ENCODE measurements around the gene L1CAM.

Gene L1CAM

DNA sequence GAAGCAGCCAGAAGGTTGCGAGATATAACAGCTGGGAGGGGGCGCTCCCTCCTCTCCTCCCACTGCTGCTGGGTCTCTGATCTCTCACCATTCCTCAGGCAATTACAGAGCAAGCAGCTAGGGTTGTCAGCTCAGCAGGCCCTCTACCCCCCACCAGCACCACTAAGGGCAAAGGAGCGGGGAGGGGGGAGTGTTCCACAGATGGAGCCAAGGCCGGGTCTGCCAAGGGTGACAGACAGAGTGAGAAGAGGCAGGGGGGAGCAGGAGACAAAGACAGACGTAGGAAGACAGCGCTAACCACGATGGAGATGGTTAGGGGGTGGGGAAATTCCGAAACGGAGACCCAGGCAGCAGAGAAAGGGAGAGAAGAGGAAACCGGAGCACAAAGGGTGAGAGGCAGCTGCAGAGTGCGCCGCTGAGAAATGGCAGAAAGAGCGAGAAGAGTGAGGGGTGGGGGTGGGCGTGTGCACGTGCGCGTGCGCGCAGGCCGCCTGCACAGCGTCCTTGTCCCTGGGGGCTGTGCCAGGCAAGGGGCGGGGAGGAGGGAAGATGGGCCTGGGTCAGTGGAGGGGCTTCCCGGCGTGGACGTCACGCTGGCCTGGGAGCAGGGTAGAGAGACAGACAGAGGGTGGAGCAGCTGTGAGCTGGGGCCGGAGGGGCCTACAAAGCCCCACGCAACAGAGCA, 6.9 kb downstream of the L1CAM start:
- DNase-seq (ENCODE audit: low read depth in 2 of 2): no peak

DNA sequence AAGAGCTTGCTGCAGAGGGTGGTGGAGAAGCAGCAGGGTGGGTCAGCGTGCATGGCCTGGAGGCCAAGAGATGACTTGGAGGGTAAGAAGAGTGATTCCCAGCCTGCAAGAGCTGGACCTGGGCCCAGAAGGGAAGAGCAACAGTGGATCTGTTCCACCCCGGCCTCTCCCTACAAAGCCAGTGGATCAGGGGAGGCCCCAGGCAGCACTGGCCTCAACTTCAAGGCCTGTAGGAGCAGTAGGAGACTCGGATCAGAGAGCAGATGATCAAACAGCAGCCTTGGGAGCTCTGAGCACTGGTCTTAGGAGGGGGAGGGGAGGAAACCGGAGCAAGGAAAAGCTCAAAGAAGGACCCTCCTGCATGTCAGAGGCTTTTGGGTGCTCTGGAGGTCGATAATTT, 7.6 kb downstream of the L1CAM start:
- DNase-seq (ENCODE audit: low read depth in 2 of 2): no peak

DNA sequence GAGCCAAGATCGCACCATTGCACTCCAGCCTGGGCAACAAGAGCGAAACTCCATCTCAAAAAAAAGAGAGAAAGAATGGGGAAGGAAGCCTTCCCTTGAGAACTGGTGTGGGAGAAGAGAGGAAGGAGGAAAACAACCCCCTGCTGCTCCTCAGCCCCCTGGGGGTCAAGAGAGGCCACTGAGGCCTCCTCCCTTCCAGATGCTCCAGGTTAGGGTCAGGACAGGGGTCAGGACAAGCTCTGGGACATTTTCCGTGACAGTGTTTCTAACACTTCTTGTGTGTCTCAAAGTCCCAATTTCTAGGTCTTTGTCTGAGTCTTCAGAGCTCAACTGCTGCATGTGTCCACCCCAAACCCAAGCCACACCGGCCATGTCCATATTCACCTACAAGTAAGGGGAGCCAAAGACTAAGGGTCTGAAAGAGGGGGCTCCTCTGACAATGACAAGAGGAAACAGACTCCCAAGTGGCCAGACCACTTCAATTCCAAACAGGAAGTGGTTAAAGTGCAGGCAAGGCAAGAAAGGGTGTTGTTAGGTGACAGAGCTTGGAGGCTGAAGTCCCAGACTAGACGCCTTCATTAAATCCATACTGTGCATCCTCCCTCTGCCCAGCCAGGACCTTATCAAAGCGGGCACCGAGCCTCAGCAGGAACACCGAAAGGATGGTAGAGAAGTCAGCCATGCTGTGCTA, 8.3 kb downstream of the L1CAM start:
- no peak for DNase-seq (ENCODE audit: low read depth in 2 of 2)

DNA sequence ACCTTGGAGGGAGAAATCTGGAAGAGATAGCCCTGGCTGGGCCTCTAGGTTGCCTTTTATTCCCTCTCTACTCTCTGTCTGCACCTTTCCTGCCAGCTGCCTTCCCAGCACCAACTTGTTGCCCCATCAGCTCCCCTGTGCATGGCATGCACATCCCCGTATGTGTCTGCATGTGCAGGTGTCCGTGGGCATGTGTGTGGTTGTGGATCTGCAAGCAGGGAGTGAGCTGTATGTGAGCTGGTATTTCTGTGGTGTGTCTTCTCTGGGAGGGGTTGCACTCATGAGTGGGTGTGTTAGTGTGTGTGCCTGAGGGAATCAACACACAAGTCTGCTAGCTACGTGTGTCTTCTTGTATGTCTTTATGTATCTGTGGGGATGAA, 9.9 kb downstream of the L1CAM start:
- DNase-seq (ENCODE audit: low read depth in 2 of 2): no peak

DNA sequence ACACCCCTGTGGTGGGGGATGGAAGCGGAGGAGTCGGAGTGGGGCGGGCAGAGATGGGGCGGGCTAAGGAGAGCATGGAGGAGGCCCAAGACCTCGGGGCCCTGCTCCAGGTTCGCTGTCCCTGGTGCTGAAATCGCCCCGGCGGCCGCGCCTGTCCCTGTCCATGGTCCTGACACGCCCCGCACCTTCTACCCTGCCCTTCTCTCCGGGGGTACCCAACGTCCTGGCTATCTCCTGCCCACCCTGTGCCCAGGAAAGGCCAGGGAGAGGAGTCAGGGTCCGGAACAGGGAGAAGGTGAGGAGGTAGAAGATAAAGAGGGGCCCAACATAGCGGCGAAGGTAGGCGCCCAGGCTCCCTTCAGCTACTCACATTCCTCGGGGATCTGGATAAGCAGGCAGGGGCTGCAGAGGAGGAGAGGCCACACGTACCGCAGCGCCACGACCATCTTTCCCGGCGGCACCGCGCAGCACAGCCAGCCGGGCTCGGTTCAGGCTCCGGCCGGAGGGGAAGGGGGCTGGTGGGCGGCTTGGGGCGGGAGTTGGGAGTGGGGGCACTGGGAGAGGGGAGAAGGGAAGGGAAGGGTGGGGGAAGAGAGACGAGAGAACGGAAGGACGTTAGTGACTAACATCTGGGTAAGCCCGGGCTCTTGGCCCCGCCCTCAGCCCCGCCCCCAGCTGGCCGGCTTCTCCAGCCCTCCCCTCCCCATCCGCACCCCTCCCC, 10.4 kb downstream of the L1CAM start:
- peak; percentile 8 to 39 for DNase-seq (ENCODE audit: low read depth in 2 of 2)

DNA sequence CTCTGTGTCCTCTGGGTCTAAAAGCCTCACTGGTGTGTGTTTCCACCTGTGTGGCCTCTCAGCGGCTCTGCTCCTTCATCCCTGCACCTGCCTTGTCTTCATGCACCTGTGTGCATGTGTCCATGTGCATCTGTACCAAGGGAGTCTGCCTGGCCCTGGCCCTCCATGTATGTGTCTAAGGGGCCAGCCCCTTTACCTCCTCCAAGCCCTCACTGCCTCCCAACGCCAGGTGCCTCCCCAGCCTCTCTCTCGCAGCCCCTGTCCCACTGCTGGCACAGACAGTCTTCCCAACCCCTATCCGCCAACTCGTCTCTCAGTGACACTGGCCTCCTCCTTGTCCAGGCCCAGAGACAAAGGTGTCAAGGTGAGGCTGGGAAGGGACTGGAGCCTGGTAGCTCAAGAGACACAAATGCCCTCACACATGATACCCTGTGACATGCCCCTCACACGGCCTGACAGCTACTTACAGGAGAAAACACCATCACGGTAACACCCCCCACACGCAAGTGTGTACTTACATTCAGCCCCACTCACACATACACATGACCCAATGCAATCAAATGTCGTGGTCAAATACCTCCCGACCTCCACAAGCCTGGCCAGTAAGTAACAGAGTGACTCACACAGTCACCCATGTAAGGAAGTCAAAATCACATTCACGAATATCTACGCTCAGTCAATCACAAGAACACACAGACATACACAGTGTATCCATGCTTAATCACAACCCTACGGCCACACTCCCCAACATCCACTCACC, 11.4 kb downstream of the L1CAM start:
- DNase-seq (ENCODE audit: low read depth in 2 of 2): no peak

DNA sequence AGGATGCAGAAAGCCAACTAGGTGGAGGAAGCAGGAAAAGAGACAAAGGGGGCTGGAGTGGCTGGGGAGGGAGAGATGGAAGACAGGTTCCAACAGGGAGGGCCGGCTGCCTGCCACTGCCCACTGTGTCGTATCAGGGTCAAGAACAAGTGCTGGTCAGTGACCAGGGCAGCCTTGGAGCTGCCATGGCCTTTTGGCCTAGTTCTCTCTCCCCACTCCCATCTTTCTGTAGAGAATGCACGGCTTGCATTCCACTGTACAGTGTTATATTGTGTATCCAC, 11.9 kb downstream of the L1CAM start:
- DNase-seq (ENCODE audit: low read depth in 2 of 2): no peak

DNA sequence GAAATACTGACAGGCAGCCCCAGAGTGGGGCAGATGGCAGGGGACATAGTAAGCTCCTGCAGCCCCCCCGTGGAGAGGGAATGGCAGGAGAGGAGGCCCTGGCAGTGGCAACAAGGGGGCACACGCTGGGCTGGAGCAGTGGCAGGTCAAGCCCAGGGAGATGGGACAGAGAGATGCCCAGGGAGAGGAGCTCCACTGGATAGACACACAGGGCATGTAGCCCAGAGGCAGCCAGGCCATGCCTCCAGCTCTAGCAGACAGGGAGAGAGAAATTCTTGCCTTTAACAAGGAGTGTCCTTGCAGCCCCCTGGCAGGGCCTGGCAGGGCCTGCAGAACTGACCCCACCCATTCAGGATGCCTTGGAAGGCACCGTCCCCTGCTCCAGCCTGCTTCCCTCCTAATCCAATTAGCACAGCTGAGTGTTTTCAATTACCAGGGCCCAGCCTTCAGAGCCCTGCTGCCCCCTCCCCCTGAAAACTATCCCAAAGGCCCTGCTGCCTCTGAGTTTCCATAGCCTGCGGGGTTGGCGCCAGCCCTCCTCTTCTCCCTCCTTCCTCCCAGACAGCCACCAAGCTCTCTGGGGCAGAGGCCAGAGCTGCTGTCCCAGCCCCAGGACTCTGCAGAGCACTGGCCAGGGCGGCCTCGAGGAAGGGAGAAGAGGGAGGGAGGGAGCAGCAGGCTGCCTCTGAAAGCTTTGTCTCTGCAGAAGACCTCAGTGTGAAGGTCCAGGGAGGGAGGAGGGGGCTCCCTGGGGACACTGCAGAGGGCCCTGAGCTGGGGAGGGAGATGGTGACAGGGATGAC, 12.5 kb downstream of the L1CAM start:
- no peak for DNase-seq (ENCODE audit: low read depth in 2 of 2)

DNA sequence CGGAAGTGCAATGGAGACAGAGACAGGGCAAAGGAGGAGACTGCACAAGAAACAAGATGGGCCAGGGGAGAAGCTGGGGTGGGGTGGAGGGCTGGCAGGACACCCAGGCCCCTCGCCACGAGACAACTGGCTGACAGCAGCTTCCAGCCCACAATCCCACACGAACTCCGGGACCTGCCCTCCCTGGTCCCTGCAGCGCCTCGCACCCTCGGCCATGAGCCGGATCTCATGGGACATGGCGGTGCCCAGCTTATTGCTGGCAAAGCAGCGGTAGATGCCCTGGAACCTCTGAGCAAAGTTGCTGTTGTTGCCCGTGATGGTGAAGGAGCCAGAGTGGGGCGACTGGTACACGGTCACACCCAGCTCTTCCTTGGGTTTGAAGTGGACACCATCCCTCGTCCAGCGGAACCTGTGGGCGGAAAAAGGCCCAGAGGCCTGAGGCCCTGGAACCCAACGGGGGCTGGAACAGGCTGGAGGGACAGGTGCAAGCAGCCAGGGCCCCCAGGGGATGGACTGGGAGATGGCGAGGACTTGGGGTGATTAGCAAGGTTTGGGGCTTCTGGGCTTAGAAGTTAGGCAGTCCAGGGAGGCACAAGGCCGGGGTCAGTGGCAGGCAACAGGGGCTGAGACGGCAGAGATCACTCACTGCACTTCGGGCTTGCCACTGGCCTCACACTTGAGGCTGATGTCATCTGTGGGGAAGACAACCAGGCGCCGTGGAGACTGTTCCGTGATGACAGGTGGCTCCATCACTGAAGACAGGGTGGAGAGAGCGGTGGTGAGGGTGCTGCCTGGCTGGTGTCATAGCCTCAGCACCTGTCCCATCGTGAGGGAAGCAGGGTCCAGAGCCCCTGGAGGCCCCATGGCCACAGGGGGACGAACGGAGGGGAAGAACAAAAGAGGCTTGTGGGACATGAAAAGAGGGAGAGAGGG, 13.8 kb downstream of the L1CAM start:
- no peak for DNase-seq (ENCODE audit: low read depth in 2 of 2)

DNA sequence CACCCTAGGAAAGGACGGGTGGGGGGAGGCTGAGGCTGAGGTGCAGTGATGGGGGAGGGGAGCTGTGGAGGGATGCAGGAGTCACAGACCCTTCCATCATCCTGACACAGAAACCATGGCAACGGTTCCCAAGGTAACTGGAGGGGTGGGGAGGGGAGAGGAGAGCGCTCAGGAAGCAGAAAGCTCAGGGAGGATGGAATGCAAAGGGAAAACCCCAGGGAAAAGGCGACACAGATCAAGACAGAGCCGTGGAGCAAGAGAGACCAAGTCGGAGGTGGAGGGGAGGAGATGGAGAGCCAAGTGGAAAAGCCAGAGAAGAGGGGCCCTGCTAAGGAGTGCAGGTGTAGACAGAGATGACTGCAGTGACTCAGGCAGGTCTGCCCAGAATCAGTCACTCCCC, 14.5 kb downstream of the L1CAM start:
- DNase-seq (ENCODE audit: low read depth in 2 of 2): no peak

DNA sequence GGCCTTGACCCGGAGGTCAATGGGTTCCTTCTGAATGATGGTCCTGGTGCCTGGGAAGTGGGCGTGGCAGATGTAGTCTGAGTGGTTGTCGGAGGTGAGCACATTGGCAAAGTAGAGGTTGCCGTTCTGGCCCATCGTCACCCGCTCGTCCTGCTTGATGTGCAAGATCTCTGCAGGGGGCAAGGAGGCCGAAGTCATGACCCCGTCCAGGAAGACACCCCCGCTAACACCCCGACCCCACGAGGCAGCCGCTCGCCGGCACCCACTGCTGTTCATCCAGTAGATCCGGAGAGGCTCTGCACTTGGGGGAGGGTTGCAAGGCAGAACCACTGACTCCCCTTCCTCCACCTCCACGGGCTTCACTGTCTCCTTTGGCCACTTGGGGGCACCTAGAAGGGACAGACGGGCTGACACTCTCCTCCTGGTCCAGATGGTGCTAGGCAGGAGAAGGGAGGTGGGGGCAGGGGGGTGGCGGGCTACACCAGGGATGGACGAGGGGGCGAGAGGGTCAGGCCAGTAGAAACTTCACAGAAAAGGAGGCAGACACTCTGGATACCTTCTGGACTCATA, 15.1 kb downstream of the L1CAM start:
- no peak for DNase-seq (ENCODE audit: low read depth in 2 of 2)

DNA sequence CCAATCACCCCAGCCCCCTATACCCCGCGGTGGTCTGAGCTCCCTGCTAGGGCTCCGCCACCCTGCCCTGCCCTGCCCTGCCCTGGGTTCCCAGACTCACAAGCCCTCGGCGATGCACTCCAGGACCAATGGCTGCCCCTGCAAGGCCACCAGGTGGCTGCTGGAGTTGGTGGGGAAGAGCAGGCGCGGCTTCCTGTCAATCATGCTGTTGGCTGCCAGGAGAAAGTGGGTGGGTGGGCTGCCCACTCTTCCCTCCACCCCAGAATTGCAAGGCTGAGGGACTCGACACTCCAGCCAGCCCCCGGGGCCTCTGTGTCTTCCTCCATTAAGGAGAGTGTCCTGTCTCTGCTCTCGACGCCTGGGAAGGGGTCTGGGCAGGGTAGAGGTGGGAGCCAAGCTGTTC, 15.7 kb downstream of the L1CAM start:
- DNase-seq (ENCODE audit: low read depth in 2 of 2): no peak

DNA sequence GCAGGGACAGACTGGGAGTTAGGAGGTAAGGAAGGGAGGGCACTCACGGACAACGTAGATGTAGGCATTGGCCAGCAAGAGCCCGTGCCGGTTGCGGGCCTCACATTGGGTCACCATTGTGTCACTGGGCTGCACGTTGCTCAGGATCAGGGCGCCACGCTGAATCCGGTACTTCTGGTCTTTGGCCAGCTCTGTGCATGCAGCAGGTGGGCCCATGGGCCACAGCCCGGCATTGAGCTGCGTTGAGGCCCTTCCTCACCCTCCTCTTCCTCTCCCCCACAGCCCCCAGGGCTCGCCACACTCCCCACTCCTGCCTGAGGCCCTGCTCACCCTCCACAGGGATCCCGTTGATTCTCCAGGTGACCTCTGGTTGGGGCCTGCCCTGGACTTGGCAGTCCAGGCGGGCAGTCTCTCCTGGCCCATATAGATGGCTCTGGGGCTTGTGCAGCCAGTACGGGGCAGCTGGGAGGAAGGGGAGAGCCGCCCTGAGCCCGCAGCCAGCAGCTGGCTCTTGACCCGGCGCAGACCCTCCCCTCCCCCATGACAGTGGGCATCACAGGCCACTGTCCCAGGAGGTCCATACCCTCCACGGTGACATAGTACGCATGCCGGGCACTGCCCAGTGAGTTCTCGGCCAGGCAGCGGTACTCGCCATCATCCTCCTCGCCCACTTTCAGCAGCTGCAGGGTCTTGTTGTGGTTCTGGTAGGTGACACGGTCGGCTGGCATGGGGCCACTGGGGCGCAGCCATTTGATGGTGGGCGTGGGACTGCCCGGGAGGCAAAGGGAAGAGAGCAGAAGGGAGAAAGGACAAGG, 16.3 kb downstream of the L1CAM start:
- DNase-seq (ENCODE audit: low read depth in 2 of 2): no peak

DNA sequence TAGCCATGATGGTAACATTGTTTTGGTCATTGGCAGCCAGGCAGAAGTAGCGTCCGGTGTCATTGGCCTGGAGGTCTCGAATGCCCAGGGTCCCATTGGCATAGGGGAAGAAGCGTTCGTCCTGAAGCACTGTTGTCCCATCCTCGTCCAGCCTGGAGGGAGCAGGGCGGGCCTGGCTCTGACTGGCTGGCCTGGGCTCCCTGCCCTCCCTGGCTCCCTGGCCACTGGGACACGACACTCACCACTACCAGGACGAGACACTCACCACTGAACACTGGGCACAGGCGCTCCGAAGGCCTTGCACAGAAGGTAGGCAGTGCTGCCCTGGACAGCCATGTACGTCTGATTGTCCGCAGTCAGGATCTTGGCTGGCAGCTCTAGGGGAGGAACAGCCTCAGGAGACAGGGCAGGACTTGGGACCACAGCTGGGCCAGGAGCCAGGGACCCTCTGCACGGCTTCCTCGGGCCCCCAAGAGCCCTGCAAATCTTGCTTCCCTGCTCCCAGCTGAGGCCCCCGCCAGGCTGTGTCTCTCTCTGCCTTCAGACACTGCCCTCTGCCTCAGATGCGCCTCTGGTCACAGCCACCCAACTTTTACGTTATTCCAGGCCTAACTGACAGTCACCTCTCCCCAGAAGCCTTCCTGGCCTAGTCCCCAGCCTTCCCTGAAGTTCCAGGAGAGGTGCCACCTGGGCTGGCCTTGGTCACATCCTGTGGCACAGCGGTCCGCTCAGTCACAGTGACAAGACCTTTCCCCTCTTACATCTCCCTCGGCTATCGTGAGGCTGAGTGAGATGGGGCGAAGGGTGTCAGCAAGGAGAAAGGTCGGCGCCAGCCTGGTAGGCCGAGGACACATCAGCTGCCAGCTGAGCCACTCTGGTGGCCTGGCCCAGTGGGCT, 17.1 kb downstream of the L1CAM start:
- DNase-seq (ENCODE audit: low read depth in 2 of 2): no peak

DNA sequence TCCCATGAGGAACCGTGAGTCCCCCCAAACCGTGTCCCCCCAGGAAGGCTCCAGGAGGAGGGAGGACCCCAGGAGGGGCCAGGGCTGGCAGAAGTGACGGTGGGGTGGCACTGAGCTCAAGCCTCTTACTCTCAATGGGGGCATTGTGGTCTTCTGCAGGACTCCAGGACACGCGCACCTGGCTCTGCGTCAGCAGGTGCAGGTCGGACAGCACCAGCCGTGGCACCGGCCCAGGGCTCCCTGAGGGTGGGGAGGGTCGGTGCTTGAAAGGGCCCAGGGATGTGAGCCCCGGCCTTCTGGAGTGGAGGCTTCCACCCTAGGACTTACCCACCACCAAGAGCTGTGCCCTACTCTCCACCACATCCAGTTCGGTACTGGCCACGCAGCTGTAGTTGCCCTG, 18.3 kb downstream of the L1CAM start:
- DNase-seq (ENCODE audit: low read depth in 2 of 2): no peak

DNA sequence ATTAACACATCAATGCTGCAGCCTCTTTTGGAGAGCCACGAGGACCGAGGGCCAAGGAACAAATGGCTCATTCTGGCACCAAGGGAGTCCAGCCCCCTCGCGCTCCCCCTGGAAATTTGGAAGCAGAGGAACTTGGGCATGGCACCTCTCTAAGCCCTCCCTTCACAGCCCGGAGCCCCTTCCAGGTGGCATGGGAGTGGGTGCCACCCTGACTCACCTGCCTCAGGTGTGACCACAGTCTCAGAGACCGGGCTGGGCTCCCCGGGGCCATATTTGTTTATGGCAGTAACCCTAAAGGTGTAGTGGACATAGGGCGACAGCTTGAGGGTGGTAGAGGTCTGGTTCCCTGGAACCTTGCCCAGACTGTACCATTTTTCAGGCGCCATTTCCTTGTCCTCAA, 18.8 kb downstream of the L1CAM start:
- no peak for DNase-seq (ENCODE audit: low read depth in 2 of 2)

DNA sequence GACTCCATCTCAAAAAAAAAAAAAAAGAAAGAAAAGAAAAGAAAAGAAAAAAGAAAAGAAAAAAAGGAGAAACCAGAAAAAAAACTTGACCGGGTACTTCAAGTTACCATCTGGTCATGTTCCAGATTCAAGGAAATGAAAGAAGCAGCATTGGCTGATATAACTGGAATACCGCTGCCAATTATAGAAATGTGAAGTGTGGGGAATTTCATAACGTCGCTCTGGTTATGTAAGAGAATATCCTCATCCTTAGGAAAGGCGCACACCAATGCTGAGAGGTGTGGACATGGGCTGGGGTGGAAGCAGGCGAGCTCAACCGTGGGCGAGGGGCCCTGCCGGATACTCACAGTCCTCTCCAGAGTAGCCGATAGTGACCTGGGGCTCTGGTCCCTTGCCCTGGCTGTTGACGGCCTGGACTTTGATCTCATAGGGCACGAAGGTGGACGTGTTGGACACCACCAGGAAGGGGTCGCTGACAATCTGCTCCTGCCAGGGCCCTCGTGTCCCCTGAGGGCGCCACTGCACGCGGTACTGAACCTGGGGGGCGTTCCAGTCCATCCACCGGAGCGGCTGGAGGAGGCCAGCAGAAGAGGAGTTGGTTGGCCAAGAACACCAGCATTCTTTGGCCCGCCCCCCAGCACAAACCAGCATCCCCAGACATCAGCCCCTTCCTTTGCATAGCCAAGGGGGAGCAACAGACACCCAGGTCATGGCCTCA, 19.5 kb downstream of the L1CAM start:
- DNase-seq (ENCODE audit: low read depth in 2 of 2): no peak

DNA sequence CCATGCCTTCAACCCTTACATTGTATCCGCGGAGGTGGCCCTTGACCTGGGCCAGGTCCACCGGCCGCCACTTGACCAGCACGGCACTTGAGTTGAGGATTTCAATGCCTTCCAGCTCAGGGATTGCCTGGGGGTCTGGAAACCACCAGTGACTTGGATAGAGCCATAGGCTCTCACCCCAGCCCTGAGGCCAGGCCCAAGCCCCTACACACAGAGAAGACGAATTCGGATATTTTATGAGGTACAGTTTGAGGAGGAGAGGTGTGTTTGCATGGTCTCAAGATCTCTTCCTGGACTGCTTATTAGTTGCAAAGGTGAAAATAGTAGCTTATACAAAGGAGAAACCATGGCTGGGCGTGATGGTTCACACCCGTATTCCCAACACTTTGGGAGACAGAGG, 20.3 kb downstream of the L1CAM start:
- no peak for DNase-seq (ENCODE audit: low read depth in 2 of 2)

All from activated CD8-positive, alpha-beta memory T cell treated with anti-CD3 and anti-CD28 coated beads for 4 hours (primary cell).